Fibroblast of peridontal ligament (primary cell): ENCODE data around the gene TOMM22.
"Not testable (repeated sequence)": the region's sequence is repeated elsewhere in the genome, so short reads cannot be mapped to it uniquely, and the experiment has no call there.

Experiments
- DNase-seq: peaks from one replicate; pipeline ENCODE4 v3.0.0-alpha.2; 2010; ENCODE audit errors: extremely low read depth

TOMM22 gene

GRCh38 chr22:38681582-38682335 is at the start of gene TOMM22:
Gene TOMM22 (plus strand): TSS chr22:38681957. CDS start chr22:38681979, 22 bp downstream.
- peak; percentile 78 for DNase-seq

- DNase-seq: no peak
Observed at GRCh38 chr22:38632528-38632927, 49.2 kb upstream of the TOMM22 start.

GRCh38 chr22:38638216-38638615 is 43.5 kb upstream of the TOMM22 start:
- no peak for DNase-seq

GRCh38 chr22:38638728-38639127 is 43.0 kb upstream of the TOMM22 start:
- DNase-seq: no peak

GRCh38 chr22:38641476-38642040 is 40.2 kb upstream of the TOMM22 start:
- DNase-seq: no peak

- not testable (repeated sequence) for DNase-seq
Observed at GRCh38 chr22:38644245-38644644, 37.5 kb upstream of the TOMM22 start.

- DNase-seq: no peak
Observed at GRCh38 chr22:38645430-38645829, 36.3 kb upstream of the TOMM22 start.

- DNase-seq: no peak
Observed at GRCh38 chr22:38649841-38650522, 31.8 kb upstream of the TOMM22 start.

GRCh38 chr22:38652859-38653258 is 28.9 kb upstream of the TOMM22 start:
- DNase-seq: no peak

- no peak for DNase-seq
Observed at GRCh38 chr22:38653741-38654140, 28.0 kb upstream of the TOMM22 start.

GRCh38 chr22:38655519-38656255 is 26.1 kb upstream of the TOMM22 start:
- DNase-seq: peak; percentile 23

GRCh38 chr22:38656256-38657044 is 25.3 kb upstream of the TOMM22 start, which contains the start of the genes CBY1 and FAM227A:
Gene CBY1 (plus strand): TSS chr22:38656638. CDS start chr22:38668055, 11,417 bp downstream.
Gene FAM227A (minus strand): TSS chr22:38656392. CDS start chr22:38650168, 6,224 bp downstream.
- peak; percentile 85 for DNase-seq

- no peak for DNase-seq
Observed at GRCh38 chr22:38657045-38657909, 24.5 kb upstream of the TOMM22 start.

- DNase-seq: no peak
Observed at GRCh38 chr22:38674888-38675287, 6.9 kb upstream of the TOMM22 start.

- DNase-seq: no peak
Observed at GRCh38 chr22:38675833-38676232, 5.9 kb upstream of the TOMM22 start.

GRCh38 chr22:38684895-38685294 is 3.1 kb downstream of the TOMM22 start:
- no peak for DNase-seq

- DNase-seq: no peak
Observed at GRCh38 chr22:38685761-38686160, 4.0 kb downstream of the TOMM22 start.

- DNase-seq: no peak
Observed at GRCh38 chr22:38689651-38690050, 7.9 kb downstream of the TOMM22 start.

GRCh38 chr22:38694049-38694448 is 12.3 kb downstream of the TOMM22 start:
- no peak for DNase-seq

GRCh38 chr22:38694940-38695339 is 13.2 kb downstream of the TOMM22 start:
- DNase-seq: no peak
